Rectal smooth muscle tissue (tissue), 1 donor: Measurements from ENCODE around the gene CDK8.
"Not testable (repeated sequence)": the region's sequence is repeated elsewhere in the genome, so short reads cannot be mapped to it uniquely, and the experiment has no call there.

Experiments used
- H3K27ac ChIP-seq: one replicate; pipeline ENCODE4 v1.7.0; 2013; ENCODE audit warnings: low read depth, low read length, inconsistent platforms
- H3K27me3 ChIP-seq: one replicate; pipeline ENCODE4 v1.7.0; 2013; ENCODE audit warnings: low read length; ENCODE audit not compliant: control insufficient read depth, insufficient read depth
- H3K36me3 ChIP-seq: one replicate; pipeline ENCODE4 v1.7.0; 2013; ENCODE audit warnings: low read length; ENCODE audit not compliant: control insufficient read depth, insufficient read depth
- H3K4me1 ChIP-seq: one replicate; pipeline ENCODE4 v1.7.0; 2013; ENCODE audit warnings: low read length; ENCODE audit not compliant: control insufficient read depth, insufficient read depth
- H3K4me3 ChIP-seq: one replicate; pipeline ENCODE4 v1.7.0; 2013; ENCODE audit warnings: low read length
- H3K9ac ChIP-seq: one replicate; pipeline ENCODE4 v1.7.0; 2013; ENCODE audit warnings: low read length

Gene CDK8

DNA sequence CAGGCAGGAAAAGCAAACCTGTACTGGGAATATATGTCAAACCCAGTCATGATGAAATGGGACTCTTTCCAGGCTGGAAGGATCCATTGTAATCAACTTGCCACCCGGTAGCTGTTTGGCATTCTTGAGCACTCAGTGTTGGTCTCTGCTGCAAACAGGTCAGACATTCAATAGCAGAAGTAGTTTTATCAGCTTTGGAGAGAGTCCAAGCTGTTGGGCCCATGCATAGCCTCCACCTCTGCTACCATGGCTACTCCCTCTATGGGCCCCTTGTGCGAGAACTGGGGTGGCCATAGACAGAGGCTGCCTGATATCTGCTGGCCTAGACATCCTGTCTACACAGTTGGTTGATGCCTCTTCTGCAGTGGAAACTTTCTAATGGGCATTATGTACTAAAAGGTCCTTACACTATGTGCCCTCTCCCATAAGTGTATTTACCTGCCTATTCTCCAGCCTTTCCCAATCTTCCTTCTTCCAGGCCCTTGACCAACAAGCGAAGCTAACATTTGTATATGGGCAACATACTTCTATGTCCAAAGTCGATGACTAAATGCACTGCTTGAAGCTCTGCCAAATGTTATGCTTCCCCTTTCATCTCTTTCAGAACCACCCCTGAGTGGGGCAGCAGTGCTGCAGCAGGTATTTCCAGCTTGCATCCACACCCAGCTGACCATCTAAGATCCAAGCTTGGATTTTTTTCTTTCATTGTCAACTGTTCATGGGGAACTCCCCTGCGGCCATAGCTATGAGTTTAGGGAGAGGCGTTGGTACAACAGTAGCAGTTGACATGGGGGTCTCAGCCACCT, 26.6 kb upstream of the CDK8 start:
- Histone ChIP-seq H3K9ac (no peak overlapping the region), H3K36me3 (no peaks in the 10 kb centered on the region), H3K27ac (no peak overlapping the region), H3K27me3 (no peaks in the 10 kb centered on the region), H3K4me1 (no peaks in the 10 kb centered on the region), H3K4me3 (no peak overlapping the region)

DNA sequence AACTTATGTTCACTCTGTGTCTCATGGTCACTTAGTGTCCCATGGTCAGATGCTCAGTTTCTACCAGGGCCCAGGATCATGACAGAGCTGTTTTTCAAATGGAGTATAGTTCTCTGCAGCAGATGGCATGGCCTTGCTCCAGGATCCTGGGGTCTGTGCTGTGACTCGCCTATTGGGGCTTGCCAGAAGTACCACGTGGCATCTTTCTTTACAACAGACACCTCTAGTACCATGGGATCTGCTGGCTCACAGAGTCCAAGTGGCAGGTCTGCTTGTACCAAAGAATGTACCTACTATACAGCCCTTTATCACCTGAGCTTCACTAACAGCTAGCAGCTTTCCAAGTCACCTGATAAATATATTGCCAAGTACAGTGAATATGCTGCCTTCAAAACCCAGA, 25.8 kb upstream of the CDK8 start:
- Histone ChIP-seq H3K9ac (no peak overlapping the region), H3K27me3 (no peaks in the 10 kb centered on the region), H3K36me3 (no peaks in the 10 kb centered on the region), H3K4me3 (no peak overlapping the region), H3K27ac (no peak overlapping the region), H3K4me1 (no peaks in the 10 kb centered on the region)

DNA sequence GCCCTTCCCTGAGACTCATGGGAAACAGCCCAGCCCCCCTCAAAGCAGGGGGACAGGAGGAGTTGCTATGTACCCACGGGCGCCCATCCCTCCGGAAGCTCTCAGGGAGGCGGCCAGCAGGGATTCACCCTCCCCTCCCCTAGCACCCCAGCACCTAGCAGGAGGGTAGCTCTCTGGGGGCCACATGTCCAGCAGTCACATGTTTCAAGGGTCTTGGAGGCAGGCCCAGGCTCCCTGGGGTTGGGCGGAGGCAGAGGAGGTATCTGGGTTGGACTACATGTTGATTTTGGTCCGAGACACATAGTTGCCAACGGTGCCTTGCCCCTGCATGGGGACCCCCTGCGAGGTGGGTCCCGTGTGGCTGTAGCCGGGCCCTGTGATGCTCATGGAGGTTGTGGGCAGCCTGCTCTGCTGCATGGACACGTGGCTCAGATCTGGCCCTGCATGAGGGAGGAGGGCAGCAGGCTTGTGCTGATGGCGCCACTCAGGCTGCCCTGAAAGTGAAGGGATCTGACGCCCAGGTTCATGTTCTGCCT, 24.8 kb upstream of the CDK8 start:
- no peaks in the 10 kb centered on the region for H3K36me3 ChIP-seq
- no peaks in the 10 kb centered on the region for H3K4me1 ChIP-seq
- no peak overlapping the region for H3K9ac ChIP-seq
- no peak overlapping the region for H3K4me3 ChIP-seq
- no peak overlapping the region for H3K27ac ChIP-seq
- no peaks in the 10 kb centered on the region for H3K27me3 ChIP-seq

DNA sequence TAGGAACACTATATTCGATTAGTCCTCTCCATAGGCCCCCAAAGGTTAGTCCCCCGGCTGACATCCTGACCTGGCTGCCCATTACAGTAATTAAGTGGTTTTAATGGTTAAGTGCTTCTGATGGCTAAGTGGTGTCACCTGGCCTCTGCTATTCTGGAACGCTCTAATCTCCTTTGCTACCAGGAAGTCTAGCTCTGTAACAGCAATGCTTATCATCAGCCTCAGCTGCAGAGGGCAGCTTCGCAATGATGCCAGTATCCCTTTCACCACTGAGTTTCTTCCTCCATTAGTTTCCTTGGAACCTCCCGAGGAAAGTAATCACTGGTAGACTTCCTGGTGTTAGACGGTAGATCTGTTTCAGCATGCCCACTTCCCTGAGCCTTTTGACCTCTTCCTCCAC, 23.2 kb upstream of the CDK8 start:
- no peaks in the 10 kb centered on the region for H3K27me3 ChIP-seq
- H3K4me1 ChIP-seq, result no peaks in the 10 kb centered on the region
- no peak overlapping the region for H3K9ac ChIP-seq
- no peaks in the 10 kb centered on the region for H3K36me3 ChIP-seq
- H3K4me3 ChIP-seq, result no peak overlapping the region
- no peak overlapping the region for H3K27ac ChIP-seq

- no peaks in the 10 kb centered on the region for H3K36me3 ChIP-seq
- H3K4me3 ChIP-seq, result no peak overlapping the region
- no peaks in the 10 kb centered on the region for H3K27me3 ChIP-seq
- H3K4me1 ChIP-seq, result no peaks in the 10 kb centered on the region
- H3K27ac ChIP-seq, result no peak overlapping the region
- no peak overlapping the region for H3K9ac ChIP-seq
Measured at GRCh38 chr13:26236296-26236695, 17.6 kb upstream of the CDK8 start.

DNA sequence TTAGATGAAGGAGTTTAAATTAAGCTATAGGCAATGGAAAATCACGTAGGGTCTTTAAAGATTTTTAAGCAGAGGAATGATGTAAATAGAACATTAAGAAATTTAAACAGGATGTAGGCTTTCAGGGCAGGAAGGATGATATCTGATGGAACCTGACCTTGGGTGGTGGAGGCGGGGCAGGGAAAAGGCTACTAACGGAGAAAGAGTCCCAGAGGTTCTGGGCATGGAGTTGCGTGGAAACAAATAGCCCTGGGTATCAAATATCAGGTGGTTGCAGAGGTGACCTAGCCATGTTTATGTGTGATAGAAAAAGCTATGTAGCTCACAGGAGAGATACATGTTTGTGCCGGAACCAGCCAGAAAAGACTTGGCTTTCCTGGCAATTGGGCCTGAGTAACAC, 7.8 kb upstream of the CDK8 start:
- no peak overlapping the region for H3K4me3 ChIP-seq
- no peak overlapping the region for H3K27ac ChIP-seq
- H3K27me3 ChIP-seq, result no peaks in the 10 kb centered on the region

DNA sequence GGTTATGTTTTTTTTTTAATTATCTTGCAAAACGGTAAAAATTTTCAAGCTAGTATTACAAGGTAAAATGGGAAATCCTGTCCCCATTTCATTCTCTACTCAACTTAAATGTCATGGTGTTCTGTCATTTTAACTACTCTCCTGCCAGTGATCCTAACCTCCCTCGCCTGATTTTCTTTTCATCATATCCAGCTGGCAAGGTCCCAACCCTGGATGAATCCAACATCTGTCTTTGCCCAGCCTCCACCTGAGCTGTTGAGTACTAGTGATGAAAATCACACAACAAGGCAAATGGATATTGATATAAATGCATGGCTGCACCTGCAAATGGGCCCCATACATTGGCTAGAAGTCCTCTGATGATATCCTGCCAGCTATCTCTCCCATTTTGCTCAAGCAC, 6.9 kb upstream of the CDK8 start:
- Histone ChIP-seq H3K4me3 (no peak overlapping the region), H3K4me1 (no peaks in the 10 kb centered on the region), H3K9ac (no peak overlapping the region), H3K27ac (no peak overlapping the region), H3K36me3 (no peaks in the 10 kb centered on the region), H3K27me3 (no peaks in the 10 kb centered on the region)

More for the DNA sequence above, 7.8 kb upstream of the CDK8 start:
- H3K9ac ChIP-seq, result no peak overlapping the region
- H3K4me1 ChIP-seq, result no peaks in the 10 kb centered on the region
- H3K36me3 ChIP-seq, result no peaks in the 10 kb centered on the region

DNA sequence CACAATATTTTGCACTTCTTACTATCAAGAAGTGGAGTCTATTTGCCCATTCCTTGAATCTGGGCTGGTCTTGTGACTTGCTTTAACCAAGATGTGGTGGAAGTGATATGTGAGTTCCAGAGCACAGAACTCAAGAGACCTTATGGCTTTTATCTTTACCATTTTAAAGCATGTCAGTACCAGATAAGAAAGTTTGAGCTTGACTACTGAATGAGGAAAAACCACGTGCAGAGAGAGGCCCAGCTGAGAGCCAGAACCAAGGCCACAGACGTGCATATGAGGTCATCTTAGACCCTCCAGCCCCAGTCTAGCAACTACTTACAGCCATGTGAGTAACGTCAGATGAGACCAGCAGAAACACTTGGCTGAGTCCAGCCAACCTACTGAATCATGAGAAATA, 6.3 kb upstream of the CDK8 start:
- Histone ChIP-seq H3K9ac (no peak overlapping the region), H3K36me3 (no peaks in the 10 kb centered on the region), H3K4me3 (no peak overlapping the region), H3K27me3 (no peaks in the 10 kb centered on the region), H3K27ac (no peak overlapping the region), H3K4me1 (no peaks in the 10 kb centered on the region)

DNA sequence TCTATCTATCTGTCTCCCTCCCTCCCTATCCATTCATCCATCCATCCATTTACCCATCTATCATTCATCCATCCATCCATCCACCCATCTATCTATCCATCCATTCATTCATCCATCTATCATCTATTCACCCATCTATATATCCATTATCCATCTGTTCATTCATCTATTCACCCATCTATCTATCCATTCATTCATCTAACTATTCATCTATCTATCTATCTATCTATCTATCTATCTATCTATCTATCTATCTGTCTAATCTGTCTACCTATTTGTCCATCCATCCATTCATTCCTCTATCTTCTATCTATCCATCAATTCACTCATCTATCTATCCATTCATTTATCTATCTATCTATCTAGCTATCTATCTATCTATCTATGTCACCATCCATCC, 4.4 kb upstream of the CDK8 start:
- no peak overlapping the region for H3K27ac ChIP-seq
- H3K4me3 ChIP-seq, result no peak overlapping the region
- H3K4me1 ChIP-seq, result no peaks in the 10 kb centered on the region
- H3K9ac ChIP-seq, result no peak overlapping the region
- no peaks in the 10 kb centered on the region for H3K36me3 ChIP-seq
- H3K27me3 ChIP-seq, result no peaks in the 10 kb centered on the region

- H3K27ac ChIP-seq, H3K9ac ChIP-seq, H3K4me1 ChIP-seq: not testable (repeated sequence)
Measured at GRCh38 chr13:26252006-26252405, 1.9 kb upstream of the CDK8 start.

GRCh38 chr13:26253262-26253786, 605 bp upstream of the CDK8 start:
- H3K27me3 ChIP-seq, result no peaks in the 10 kb centered on the region
- H3K4me1 ChIP-seq, result peaks cover 2% of the 10 kb centered on the region
- peak overlapping the region; percentile 92 for H3K27ac ChIP-seq
- no peaks in the 10 kb centered on the region for H3K36me3 ChIP-seq
- no peak overlapping the region for H3K9ac ChIP-seq
- H3K4me3 ChIP-seq, result peak overlapping the region; percentile 79

More at GRCh38 chr13:26252006-26252405, 1.9 kb upstream of the CDK8 start:
- not testable (repeated sequence) for H3K27me3 ChIP-seq, H3K36me3 ChIP-seq, H3K4me3 ChIP-seq

DNA sequence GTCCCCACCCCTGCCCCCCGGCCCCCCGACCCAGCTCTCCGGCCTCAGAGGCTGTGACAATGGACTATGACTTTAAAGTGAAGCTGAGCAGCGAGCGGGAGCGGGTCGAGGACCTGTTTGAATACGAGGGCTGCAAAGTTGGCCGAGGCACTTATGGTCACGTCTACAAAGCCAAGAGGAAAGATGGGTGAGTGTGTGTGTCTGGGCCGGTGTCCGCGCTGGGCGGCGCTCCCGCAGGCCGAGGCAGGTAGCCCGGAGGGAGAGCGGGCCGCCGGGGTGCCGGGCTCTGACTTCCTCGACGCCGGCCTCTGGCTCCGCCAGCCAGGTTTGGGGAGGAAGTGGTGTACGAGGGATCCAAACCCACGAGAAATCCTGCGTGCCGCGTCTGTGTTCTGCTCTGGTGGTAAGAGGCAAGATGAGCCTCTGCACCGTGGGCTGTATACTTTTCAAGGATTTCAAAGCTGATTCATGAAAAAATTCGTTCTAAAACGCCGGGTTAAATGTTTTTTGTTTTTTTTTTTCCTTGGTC, 718 bp downstream of the CDK8 start:
- H3K9ac ChIP-seq, result no peak overlapping the region
- peak overlapping the region; percentile 79 for H3K4me3 ChIP-seq
- no peaks in the 10 kb centered on the region for H3K27me3 ChIP-seq
- peaks cover 2% of the 10 kb centered on the region for H3K4me1 ChIP-seq
- H3K36me3 ChIP-seq, result no peaks in the 10 kb centered on the region
- H3K27ac ChIP-seq, result peak overlapping the region; percentile 92

DNA sequence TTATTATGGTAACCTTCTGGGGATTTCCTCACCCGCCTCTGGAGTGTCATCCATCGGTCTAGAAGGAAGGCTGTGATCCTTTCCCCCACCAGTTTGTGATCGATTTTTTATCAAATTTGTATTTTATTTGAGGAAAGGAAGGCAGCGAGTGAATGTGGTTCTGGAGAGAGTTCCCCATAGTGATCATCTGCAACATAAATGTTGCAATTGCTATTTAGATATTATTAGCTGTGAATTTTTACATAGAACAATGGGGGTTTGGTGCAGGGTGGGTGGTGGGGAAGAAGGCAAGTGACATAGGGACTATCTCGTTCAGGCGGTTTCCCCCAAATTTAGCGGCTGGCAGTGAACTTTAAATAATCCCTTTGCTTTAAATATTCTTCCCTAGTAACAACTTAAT, 1.2 kb downstream of the CDK8 start:
- H3K4me3 ChIP-seq, result peak overlapping the region; percentile 79
- peak overlapping the region; percentile 92 for H3K27ac ChIP-seq
- H3K27me3 ChIP-seq, result no peaks in the 10 kb centered on the region
- H3K9ac ChIP-seq, result peak overlapping the region; percentile 4
- no peaks in the 10 kb centered on the region for H3K36me3 ChIP-seq
- peaks cover 2% of the 10 kb centered on the region for H3K4me1 ChIP-seq
